GM19043 (cell line): Measurements from ENCODE around the gene STX7.

Source experiments
- ATAC-seq: cut with Tn5 transposase; IDR thresholded peaks from one replicate; pipeline ENCODE4 v1.9.1; 2021; ENCODE audit warnings: low read depth; ENCODE audit not compliant: unreplicated experiment

STX7 gene

GRCh38 chr6:132418235-132418965 lies 94.5 kb downstream of the STX7 start:
- ATAC-seq = no peak

GRCh38 chr6:132414761-132415160 lies 98.2 kb downstream of the STX7 start:
- no peak for ATAC-seq

GRCh38 chr6:132414322-132414721 lies 98.6 kb downstream of the STX7 start:
- no peak for ATAC-seq

GRCh38 chr6:132413499-132413802 lies 99.5 kb downstream of the STX7 start:
- no peak for ATAC-seq

GRCh38 chr6:132412656-132413498 lies 100.0 kb downstream of the STX7 start:
- no peak for ATAC-seq

GRCh38 chr6:132411296-132411695 lies 101.6 kb downstream of the STX7 start:
- ATAC-seq = no peak

GRCh38 chr6:132410830-132411229 lies 102.1 kb downstream of the STX7 start:
- ATAC-seq = no peak

- peak; percentile 54 for ATAC-seq
These were observed 107.6 kb downstream of the STX7 start for GRCh38 chr6:132405143-132405915.

GRCh38 chr6:132404736-132405135 lies 108.2 kb downstream of the STX7 start:
- ATAC-seq = peak; percentile 6

- no peak for ATAC-seq
These were observed 108.6 kb downstream of the STX7 start for GRCh38 chr6:132404330-132404729.

- ATAC-seq = no peak
These were observed 111.2 kb downstream of the STX7 start for GRCh38 chr6:132401618-132402285.

- ATAC-seq = peak; percentile 55
These were observed 111.9 kb downstream of the STX7 start, which contains the start of gene MOXD1 for GRCh38 chr6:132400883-132401617. Gene MOXD1, minus strand, starts transcription at chr6:132401475. Its CDS starts 49 bp downstream, at chr6:132401426.

GRCh38 chr6:132400555-132400882 lies 112.4 kb downstream of the STX7 start:
- no peak for ATAC-seq

GRCh38 chr6:132399376-132400074 lies 113.4 kb downstream of the STX7 start:
- ATAC-seq = no peak
